HCT116 (cell line): ENCODE data around the gene HOXC11. TPM values are rescaled to one million over a fixed set of nuclear protein-coding genes. Genes with fewer than 3 reads are reported as not detected.

Experiments used
- ATAC-seq: fragments of 200-7000 bp; cut with Tn5 transposase; 2 replicates; pipeline ENCODE4 v1.9.1; 2020; ENCODE audit warnings: mild to moderate bottlenecking, moderate library complexity
- BruUV-seq: library from RNA; stranded (reverse); fragments of 400-500 nt; replicated peaks from 2 replicates; lab custom pipeline; 2021; lab: Mats Ljungman, UMichigan
- CTCF ChIA-PET: fragments of 300-600 bp; sonication (Branson Sonifier 250); formaldehyde crosslinking; loops from one replicate; lab custom pipeline; 2021; ENCODE audit warnings: antibody characterized with exemption; lab: Charles Lee
- POLR2A ChIA-PET: fragments of 300-600, 350-600 bp; sonication (Branson Sonifier 250); formaldehyde crosslinking; loops from one replicate; lab custom pipeline; 2021; ENCODE audit warnings: antibody characterized with exemption; lab: Charles Lee
- RAD21 ChIA-PET, 2 experiments: fragments of 300-600 bp; sonication (Branson Sonifier 250); formaldehyde crosslinking; loops; one replicate each; lab custom pipeline; 2023; ENCODE audit warnings: low total read pairs in 2 of 2; ENCODE audit not compliant: uncharacterized antibody in 2 of 2, unreplicated experiment in 2 of 2, low non-redundant PET in 1 of 2; lab: Charles Lee
- DNase-seq: peaks from one replicate; pipeline ENCODE4 v3.0.0-alpha.2; 2010; ENCODE audit warnings: low read depth, low spot score
- H2AFZ ChIP-seq: fragments of 200-600 bp; shearing (Covaris generic), sonication (generic); 2 replicates; pipeline ENCODE4 v1.6.1; 2017; ENCODE audit warnings: low read depth, mixed run types, mixed read lengths, antibody characterized with exemption, low read length; ENCODE audit not compliant: poor library complexity, severe bottlenecking
- H3K27ac ChIP-seq: 2 replicates; pipeline ENCODE4 v1.5.1; 2012; ENCODE audit warnings: low read depth, low read length
- H3K27me3 ChIP-seq: fragments of 200-600 bp; sonication (generic); 2 replicates; pipeline ENCODE4 v1.6.1; 2016; ENCODE audit warnings: mixed run types, low read length, mixed read lengths; ENCODE audit not compliant: insufficient read depth
- H3K36me3 ChIP-seq, 2 experiments: fragments of 200-500 bp in 1 of 2; fragments of 200-600 bp in 1 of 2; sonication (Bioruptor generic) in 1 of 2; sonication (generic) in 1 of 2; 2 replicates each; pipeline versions ENCODE4 v1.5.1 to v1.6.1; 2014 to 2016; ENCODE audit warnings: low read length in 2 of 2, inconsistent platforms in 1 of 2, mixed read lengths in 1 of 2, mixed run types in 1 of 2; ENCODE audit not compliant: insufficient read depth in 2 of 2, control insufficient read depth in 1 of 2
- H3K4me1 ChIP-seq, 2 experiments: fragments of 200-600 bp in 1 of 2; sonication (generic) in 1 of 2; 2 replicates each; pipeline versions ENCODE4 v1.5.1 to v1.6.1; 2012 to 2017; ENCODE audit warnings: low read length in 2 of 2, inconsistent platforms in 1 of 2, mild to moderate bottlenecking in 1 of 2, mixed read lengths in 1 of 2, mixed run types in 1 of 2, moderate library complexity in 1 of 2; ENCODE audit not compliant: insufficient read depth in 2 of 2, control insufficient read depth in 1 of 2
- H3K4me2 ChIP-seq: fragments of 200-600 bp; sonication (generic); 2 replicates; pipeline ENCODE4 v1.6.1; 2017; ENCODE audit warnings: mixed run types, low read length, mixed read lengths
- H3K4me3 ChIP-seq, 2 experiments: fragments of 200-600 bp in 1 of 2; sonication (generic) in 1 of 2; replicated peaks in 1 of 2; 2 replicates each; pipeline ENCODE4 v1.5.1; 2011 to 2016; ENCODE audit warnings: low read length in 2 of 2, control low read depth in 1 of 2, low read depth in 1 of 2, mild to moderate bottlenecking in 1 of 2, mixed read lengths in 1 of 2, mixed run types in 1 of 2
- H3K79me2 ChIP-seq: fragments of 200-600 bp; sonication (generic); 2 replicates; pipeline ENCODE4 v1.6.1; 2017; ENCODE audit warnings: mild to moderate bottlenecking, mixed run types, low read length, moderate library complexity, mixed read lengths; ENCODE audit not compliant: insufficient read depth
- H3K9ac ChIP-seq: fragments of 200-600 bp; sonication (generic); 2 replicates; pipeline ENCODE4 v1.6.1; 2016; ENCODE audit warnings: low read length, mixed read lengths
- H3K9me2 ChIP-seq: fragments of 200-600 bp; sonication (generic), shearing (Covaris generic); 2 replicates; pipeline ENCODE4 v1.6.1; 2017; ENCODE audit warnings: mixed run types, mild to moderate bottlenecking, moderate library complexity; ENCODE audit not compliant: insufficient read depth
- H3K9me3 ChIP-seq, 2 experiments: fragments of 200-500 bp in 1 of 2; fragments of 200-600 bp in 1 of 2; sonication (Bioruptor generic) in 1 of 2; sonication (generic) in 1 of 2; 2 replicates each; pipeline ENCODE4 v1.6.1; 2014 to 2017; ENCODE audit warnings: low read length in 2 of 2, mixed read lengths in 2 of 2, inconsistent platforms in 1 of 2, low read depth in 1 of 2, mild to moderate bottlenecking in 1 of 2, mixed run types in 1 of 2, moderate library complexity in 1 of 2; ENCODE audit not compliant: control insufficient read depth in 1 of 2, insufficient read depth in 1 of 2
- H4K20me1 ChIP-seq: fragments of 200-600 bp; sonication (generic), shearing (Covaris generic); 2 replicates; pipeline ENCODE4 v1.6.1; 2017; ENCODE audit warnings: mixed run types, mild to moderate bottlenecking, moderate library complexity; ENCODE audit not compliant: insufficient read depth
- CEBPB ChIP-seq: IDR thresholded peaks from 2 replicates; pipeline ENCODE4 v1.6.1; 2012; ENCODE audit warnings: low read depth
- CTCF ChIP-seq, 3 experiments: fragments of 200-600 bp in 1 of 3; sonication (generic) in 1 of 3; IDR thresholded peaks in 2 of 3; conservative IDR thresholded peaks in 1 of 3; 2 replicates each; pipeline ENCODE4 v1.5.1; 2012 to 2017; ENCODE audit warnings: low read depth in 2 of 3, low read length in 2 of 3, antibody characterized with exemption in 1 of 3, borderline replicate concordance in 1 of 3, control low read depth in 1 of 3, mild to moderate bottlenecking in 1 of 3, mixed read lengths in 1 of 3, mixed run types in 1 of 3, moderate library complexity in 1 of 3; ENCODE audit not compliant: insufficient read depth in 1 of 3
- EGR1 ChIP-seq: IDR thresholded peaks from 2 replicates; pipeline ENCODE4 v1.6.1; 2012; ENCODE audit warnings: low read depth
- ELF1 ChIP-seq: IDR thresholded peaks from 2 replicates; pipeline ENCODE4 v1.6.1; 2012; ENCODE audit warnings: low read depth, borderline replicate concordance
- EZH2 ChIP-seq: fragments of 200-600 bp; sonication (generic); IDR thresholded peaks from 2 replicates; pipeline ENCODE4 v1.6.1; 2017; ENCODE audit warnings: antibody characterized with exemption, mixed run types
- MAX ChIP-seq: IDR thresholded peaks from 2 replicates; pipeline ENCODE4 v1.6.1; 2012
- RAD21 ChIP-seq: IDR thresholded peaks from 2 replicates; pipeline ENCODE4 v1.6.1; 2012; ENCODE audit warnings: low read depth, mild to moderate bottlenecking
- SIN3A ChIP-seq: IDR thresholded peaks from 2 replicates; pipeline ENCODE4 v1.6.1; 2012; ENCODE audit warnings: low read depth
- YY1 ChIP-seq: IDR thresholded peaks from 2 replicates; pipeline ENCODE4 v1.6.1; 2011; ENCODE audit warnings: low read length, low read depth, moderate library complexity, mild to moderate bottlenecking; ENCODE audit not compliant: insufficient replicate concordance; ENCODE audit errors: extremely low read depth
- ZBTB33 ChIP-seq: IDR thresholded peaks from 2 replicates; pipeline ENCODE4 v1.6.1; 2011; ENCODE audit warnings: mild to moderate bottlenecking, low read length, moderate library complexity; ENCODE audit not compliant: insufficient replicate concordance; ENCODE audit errors: extremely low read depth
- ZFX ChIP-seq: fragments of 450-650 bp; IDR thresholded peaks from 2 replicates; pipeline ENCODE4 v1.6.1; 2017
- ZNF274 ChIP-seq: fragments of 200-500 bp; sonication (Bioruptor generic); IDR thresholded peaks from 2 replicates; pipeline ENCODE4 v1.6.1; 2014; ENCODE audit warnings: mild to moderate bottlenecking, low read depth, low read length, inconsistent platforms
- intact Hi-C: fragments of 100-400 bp; cut with micrococcal nuclease; formaldehyde crosslinking; loops from 2 replicates; pipeline ENCODE4 v1.10.0; 2022
- total RNA-seq: library from RNA; stranded (reverse); gene quantifications from one replicate; pipeline ENCODE4 v1.2.1, GENCODE V29; 2021; ENCODE audit not compliant: unreplicated experiment

The HOXC11 gene
- total RNA-seq, 1 experiment from 2014 or later, result 0.22 TPM

- Histone ChIP-seq H3K4me2 (peak within 1 kb of the TSS; percentile 82), H3K4me3 (no peak within 1 kb of the TSS), H2AFZ (no peak within 1 kb of the TSS), H3K27ac (no peak within 1 kb of the TSS; the same call in 1 of the 2 replicates), H3K9me2 (no peaks in the 10 kb centered on the region), H3K4me1 (peaks cover 12 to 15% of the 10 kb centered on the region in 2 experiments), H3K9me3 (no peaks in the 10 kb centered on the region), H3K9ac (no peak within 1 kb of the TSS), H3K36me3 (no peaks in the 10 kb centered on the region), H3K79me2 (no peaks in the 10 kb centered on the region), H3K27me3 (no peaks in the 10 kb centered on the region), H4K20me1 (no peaks in the 10 kb centered on the region)
- BruUV-seq, result no TSS peak
- TF ChIP-seq ZBTB33 (no peak), RAD21 (no peak), EGR1 (no peak), CEBPB (no peak), MAX (no peak), EZH2 (no peak), SIN3A (no peak), ELF1 (no peak), ZFX (no peak), YY1 (no peak), CTCF (IDR thresholded peaks at IDR 0.05 in 2 of 3, conservative IDR thresholded peaks at IDR 0.05 in 1 of 3; ENCODE audit: borderline replicate concordance in 1 of 3, insufficient read depth in 1 of 3, low read depth in 2 of 3, low read length in 2 of 3) (no peak), ZNF274 (no peak)
- no peak for ATAC-seq
- ChIA-PET POLR2A (no interaction called here), RAD21 (no interaction called here), CTCF (interaction anchor here (0.8 kb wide), 1 partner anchor 30 kb away, joined by 3 read pairs; the partner anchor contains the start of gene HOXC10)
- DNase-seq, result no peak
- intact Hi-C loops, result no loop called here
Observed at GRCh38 chr12:53954694-53955035, 18.3 kb upstream of the HOXC11 start, which contains the start of gene HOXC12. Gene HOXC12, plus strand, starts transcription at chr12:53954903. Its CDS starts 27 bp downstream, at chr12:53954930.
